DOHH2 (cell line): ENCODE results near the gene NDUFA8.

Experiments used
- H3F3A ChIP-seq: fragments of 200-600 bp; sonication (generic), shearing (Covaris generic); 2 replicates; pipeline ENCODE4 v1.6.0; 2016; ENCODE audit warnings: antibody characterized with exemption, mild to moderate bottlenecking; ENCODE audit not compliant: control insufficient read depth, insufficient read depth
- H3K27ac ChIP-seq: fragments of 200-600 bp; sonication (generic); 2 replicates; pipeline ENCODE4 v1.5.1; 2014; ENCODE audit warnings: low read depth, mild to moderate bottlenecking, low read length, moderate library complexity
- H3K27me3 ChIP-seq: fragments of 200-600 bp; sonication (generic); 2 replicates; pipeline ENCODE4 v1.6.1; 2014; ENCODE audit warnings: mild to moderate bottlenecking, low read length, mixed read lengths; ENCODE audit not compliant: control insufficient read depth
- H3K36me3 ChIP-seq: fragments of 200-600 bp; sonication (generic); 2 replicates; pipeline ENCODE4 v1.6.1; 2014; ENCODE audit warnings: mild to moderate bottlenecking, low read length, moderate library complexity, mixed read lengths; ENCODE audit not compliant: control insufficient read depth
- H3K4me1 ChIP-seq: fragments of 200-600 bp; sonication (generic); 2 replicates; pipeline ENCODE4 v1.6.1; 2014; ENCODE audit warnings: mild to moderate bottlenecking, low read length, mixed read lengths; ENCODE audit not compliant: control insufficient read depth
- H3K4me2 ChIP-seq: fragments of 200-600 bp; sonication (generic); 2 replicates; pipeline ENCODE4 v1.6.0; 2014; ENCODE audit warnings: mild to moderate bottlenecking, low read length, moderate library complexity
- H3K4me3 ChIP-seq: fragments of 200-600 bp; sonication (generic); 2 replicates; pipeline ENCODE4 v1.5.1; 2014; ENCODE audit warnings: mild to moderate bottlenecking, low read length, mixed read lengths
- H3K79me2 ChIP-seq: fragments of 200-600 bp; sonication (generic); 2 replicates; pipeline ENCODE4 v1.6.1; 2014; ENCODE audit warnings: mild to moderate bottlenecking, low read length, mixed read lengths; ENCODE audit not compliant: control insufficient read depth
- H3K9me2 ChIP-seq: fragments of 200-600 bp; sonication (generic); replicated peaks from 2 replicates; pipeline ENCODE4 v1.6.1; 2014; ENCODE audit warnings: mild to moderate bottlenecking, low read length, mixed read lengths; ENCODE audit not compliant: control insufficient read depth
- H3K9me3 ChIP-seq: fragments of 200-600 bp; sonication (generic); 2 replicates; pipeline ENCODE4 v1.6.1; 2014; ENCODE audit warnings: antibody characterized with exemption, low read length, mixed read lengths; ENCODE audit not compliant: control insufficient read depth, insufficient read depth
- H4K20me1 ChIP-seq: fragments of 200-600 bp; sonication (generic); 2 replicates; pipeline ENCODE4 v1.6.0; 2014; ENCODE audit warnings: low read depth, mild to moderate bottlenecking, antibody characterized with exemption, low read length, moderate library complexity; ENCODE audit not compliant: control insufficient read depth, insufficient read depth
- CTCF ChIP-seq: fragments of 200-600 bp; sonication (generic); IDR thresholded peaks from one replicate; pipeline ENCODE4 v1.5.1; 2014; ENCODE audit warnings: antibody characterized with exemption, mild to moderate bottlenecking, low read depth, low read length; ENCODE audit not compliant: poor library complexity, severe bottlenecking
- EZH2phosphoT487 ChIP-seq: fragments of 200-600 bp; sonication (generic); IDR thresholded peaks from 2 replicates; pipeline ENCODE4 v1.6.1; 2017; ENCODE audit warnings: borderline replicate concordance, mild to moderate bottlenecking, antibody characterized with exemption, low read length, moderate library complexity, mixed read lengths

The NDUFA8 gene

GRCh38 chr9:122173670-122174069 is 14.1 kb upstream of the NDUFA8 start:
- Histone ChIP-seq H4K20me1 (no peaks in the 10 kb centered on the region), H3K79me2 (no peaks in the 10 kb centered on the region), H3F3A (no peaks in the 10 kb centered on the region), H3K36me3 (no peaks in the 10 kb centered on the region), H3K9me2 (no peaks in the 10 kb centered on the region), H3K9me3 (no peaks in the 10 kb centered on the region), H3K4me2 (no peak overlapping the region), H3K27ac (no peak overlapping the region), H3K4me3 (no peak overlapping the region), H3K27me3 (peaks cover 14% of the 10 kb centered on the region), H3K4me1 (no peaks in the 10 kb centered on the region)
- no peak for TF ChIP-seq CTCF
- no peak for TF ChIP-seq EZH2phosphoT487

- Histone ChIP-seq H3K9me2 (no peaks in the 10 kb centered on the region), H3K9me3 (no peaks in the 10 kb centered on the region), H3K27ac (no peak overlapping the region), H3K36me3 (no peaks in the 10 kb centered on the region), H3K4me2 (no peak overlapping the region), H3K79me2 (no peaks in the 10 kb centered on the region), H3F3A (no peaks in the 10 kb centered on the region), H3K4me3 (no peak overlapping the region), H3K27me3 (peaks cover 19% of the 10 kb centered on the region), H3K4me1 (no peaks in the 10 kb centered on the region), H4K20me1 (no peaks in the 10 kb centered on the region)
- TF ChIP-seq CTCF (no peak), EZH2phosphoT487 (no peak)
Observed at GRCh38 chr9:122172131-122172530, 12.6 kb upstream of the NDUFA8 start.

DNA sequence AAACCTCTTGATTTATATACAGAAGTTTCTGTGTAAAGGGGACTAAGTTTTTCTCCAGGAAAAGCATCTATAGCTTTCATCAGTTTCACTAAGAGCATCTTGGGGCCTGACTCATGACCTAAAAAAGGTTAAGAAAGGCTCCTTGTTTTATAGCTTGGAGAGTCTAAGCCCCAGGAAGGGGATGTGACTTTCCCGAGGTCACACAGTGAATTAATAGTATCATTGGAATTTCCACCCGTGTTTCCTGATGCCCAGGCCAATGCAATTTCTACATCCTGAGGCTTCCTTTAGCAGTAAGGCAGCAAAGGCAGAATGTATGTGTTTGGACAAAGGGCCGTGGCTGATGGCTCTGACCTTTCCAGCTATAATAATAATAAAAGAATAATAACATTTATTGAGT is 8.8 kb upstream of the NDUFA8 start:
- Histone ChIP-seq H4K20me1 (no peaks in the 10 kb centered on the region), H3K4me2 (no peak overlapping the region), H3K4me1 (no peaks in the 10 kb centered on the region), H3F3A (no peaks in the 10 kb centered on the region), H3K27me3 (peaks cover 31% of the 10 kb centered on the region), H3K9me3 (no peaks in the 10 kb centered on the region), H3K4me3 (no peak overlapping the region), H3K9me2 (no peaks in the 10 kb centered on the region), H3K36me3 (no peaks in the 10 kb centered on the region), H3K79me2 (no peaks in the 10 kb centered on the region), H3K27ac (no peak overlapping the region)
- TF ChIP-seq EZH2phosphoT487 (no peak), CTCF (no peak)

GRCh38 chr9:122164286-122164685 is 4.7 kb upstream of the NDUFA8 start:
- H4K20me1 ChIP-seq, result no peaks in the 10 kb centered on the region
- H3K36me3 ChIP-seq, result peaks cover 2% of the 10 kb centered on the region
- H3K27me3 ChIP-seq, result peaks cover 27% of the 10 kb centered on the region
- no peaks in the 10 kb centered on the region for H3F3A ChIP-seq
- H3K4me2 ChIP-seq, result no peak overlapping the region
- no peak overlapping the region for H3K4me3 ChIP-seq
- peaks cover 5% of the 10 kb centered on the region for H3K4me1 ChIP-seq
- TF ChIP-seq CTCF (no peak), EZH2phosphoT487 (no peak)
- H3K9me2 ChIP-seq, result no peaks in the 10 kb centered on the region
- peaks cover 3% of the 10 kb centered on the region for H3K79me2 ChIP-seq
- no peak overlapping the region for H3K27ac ChIP-seq
- peaks cover 4% of the 10 kb centered on the region; the same call in 1 of the 2 replicates for H3K9me3 ChIP-seq
